SK-N-MC (cell line): ENCODE measurements around the gene NIPBL.
A peak's percentile ranks its signal among the peaks of the same experiment; 100 is the strongest.

Experiments
- DNase-seq: peaks from one replicate; pipeline ENCODE4 v3.0.0-alpha.2; 2011; ENCODE audit warnings: low read depth, low spot score
- H3K27ac ChIP-seq: fragments of 200-600 bp; sonication (generic); 2 replicates; pipeline ENCODE4 v1.5.1; 2016; ENCODE audit warnings: mixed run types
- H3K36me3 ChIP-seq: fragments of 200-600 bp; sonication (generic); 2 replicates; pipeline ENCODE4 v1.6.1; 2017; ENCODE audit warnings: antibody characterized with exemption, low read length, mixed read lengths; ENCODE audit not compliant: insufficient read depth
- H3K4me3 ChIP-seq: fragments of 200-600 bp; sonication (generic); 2 replicates; pipeline ENCODE4 v1.5.1; 2016
- H3K9ac ChIP-seq: fragments of 200-600 bp; sonication (generic); 2 replicates; pipeline ENCODE4 v1.8.0; 2017; ENCODE audit warnings: mixed run types, mixed read lengths; ENCODE audit not compliant: insufficient read length
- H3K9me3 ChIP-seq: fragments of 200-600 bp; sonication (generic); 2 replicates; pipeline ENCODE4 v1.6.1; 2017; ENCODE audit warnings: low read depth, mild to moderate bottlenecking, antibody characterized with exemption, low read length, moderate library complexity, mixed read lengths
- EZH2 ChIP-seq: fragments of 200-600 bp; sonication (generic); IDR thresholded peaks from one replicate; pipeline ENCODE4 v1.6.1; 2017; ENCODE audit warnings: antibody characterized with exemption
- FOXP2 ChIP-seq: optimal IDR thresholded peaks from 2 replicates; pipeline ENCODE3; 2011; ENCODE audit warnings: mild to moderate bottlenecking, moderate library complexity; ENCODE audit not compliant: insufficient read depth; ENCODE audit errors: extremely low read length, control extremely low read depth
- POLR2AphosphoS5 ChIP-seq: IDR thresholded peaks from 2 replicates; pipeline ENCODE4 v1.6.1; 2012; ENCODE audit warnings: mild to moderate bottlenecking, low read depth, low read length, borderline replicate concordance

Gene NIPBL

GRCh38 chr5:36877667-36878391 is 1.3 kb downstream of the NIPBL start:
- no peaks in the 10 kb centered on the region; the same call in 1 of the 2 replicates for H3K36me3 ChIP-seq
- H3K9me3 ChIP-seq, result peaks cover 5% of the 10 kb centered on the region; the same call in 1 of the 2 replicates
- TF ChIP-seq EZH2 (no peak), FOXP2 (no peak), POLR2AphosphoS5 (no peak)
- peak overlapping the region; percentile 94 for H3K9ac ChIP-seq
- peak overlapping the region; percentile 93 for H3K27ac ChIP-seq
- DNase-seq, result no peak
- H3K4me3 ChIP-seq, result peak overlapping the region; percentile 98

- Histone ChIP-seq H3K9ac (peak overlapping the region; percentile 94), H3K9me3 (peaks cover 5% of the 10 kb centered on the region; the same call in 1 of the 2 replicates), H3K36me3 (no peaks in the 10 kb centered on the region; the same call in 1 of the 2 replicates), H3K27ac (peak overlapping the region; percentile 93), H3K4me3 (peak overlapping the region; percentile 98)
- no peak for TF ChIP-seq EZH2
- TF ChIP-seq POLR2AphosphoS5, result peak; percentile 27; the same call in 1 of the 2 replicates
- DNase-seq, result no peak
These were observed 2.0 kb downstream of the NIPBL start for GRCh38 chr5:36878392-36879082.

- DNase-seq, result no peak
- Histone ChIP-seq H3K9ac (peak overlapping the region; percentile 94), H3K36me3 (no peaks in the 10 kb centered on the region; the same call in 1 of the 2 replicates), H3K27ac (peak overlapping the region; percentile 93), H3K4me3 (peak overlapping the region; percentile 98), H3K9me3 (peaks cover 5% of the 10 kb centered on the region; the same call in 1 of the 2 replicates)
- TF ChIP-seq EZH2 (no peak), FOXP2 (no peak), POLR2AphosphoS5 (no peak)
These were observed 2.9 kb downstream of the NIPBL start for GRCh38 chr5:36879274-36880033.

- H3K36me3 ChIP-seq, result peaks cover 7% of the 10 kb centered on the region
- H3K9me3 ChIP-seq, result peaks cover 5% of the 10 kb centered on the region
- peak overlapping the region; percentile 40 for H3K4me3 ChIP-seq
- no peak for DNase-seq
- no peak overlapping the region for H3K27ac ChIP-seq
- TF ChIP-seq POLR2AphosphoS5, result no peak
- TF ChIP-seq EZH2, result no peak
- TF ChIP-seq FOXP2, result no peak
- peak overlapping the region; percentile 17 for H3K9ac ChIP-seq
These were observed 4.2 kb downstream of the NIPBL start for GRCh38 chr5:36880761-36881160.

GRCh38 chr5:36881304-36881703 is 4.7 kb downstream of the NIPBL start:
- TF ChIP-seq EZH2 (no peak), POLR2AphosphoS5 (no peak), FOXP2 (no peak)
- Histone ChIP-seq H3K27ac (no peak overlapping the region), H3K36me3 (peaks cover 12% of the 10 kb centered on the region), H3K9ac (no peak overlapping the region), H3K4me3 (no peak overlapping the region), H3K9me3 (peaks cover 5% of the 10 kb centered on the region)
- DNase-seq, result no peak

- no peak for DNase-seq
- H3K4me3 ChIP-seq, result no peak overlapping the region
- no peak overlapping the region for H3K9ac ChIP-seq
These were observed 5.2 kb downstream of the NIPBL start for GRCh38 chr5:36881807-36882206.

GRCh38 chr5:36882250-36882649 is 5.7 kb downstream of the NIPBL start:
- H3K4me3 ChIP-seq, result no peak overlapping the region
- TF ChIP-seq POLR2AphosphoS5, result no peak
- no peak for TF ChIP-seq EZH2
- no peak for TF ChIP-seq FOXP2
- H3K27ac ChIP-seq, result no peak overlapping the region
- peaks cover 5% of the 10 kb centered on the region for H3K9me3 ChIP-seq
- peaks cover 14% of the 10 kb centered on the region for H3K36me3 ChIP-seq
- H3K9ac ChIP-seq, result no peak overlapping the region
- no peak for DNase-seq

More at GRCh38 chr5:36881807-36882206, 5.2 kb downstream of the NIPBL start:
- Histone ChIP-seq H3K9me3 (peaks cover 5% of the 10 kb centered on the region), H3K36me3 (peaks cover 14% of the 10 kb centered on the region), H3K27ac (no peak overlapping the region)
- TF ChIP-seq FOXP2 (no peak), POLR2AphosphoS5 (no peak), EZH2 (no peak)

- Histone ChIP-seq H3K36me3 (peaks cover 21% of the 10 kb centered on the region), H3K4me3 (no peak overlapping the region), H3K9me3 (peaks cover 10% of the 10 kb centered on the region), H3K9ac (no peak overlapping the region), H3K27ac (no peak overlapping the region)
- DNase-seq, result no peak
- TF ChIP-seq POLR2AphosphoS5, result no peak
- no peak for TF ChIP-seq FOXP2
- no peak for TF ChIP-seq EZH2
These were observed 7.4 kb downstream of the NIPBL start for GRCh38 chr5:36883894-36884462.
